Left renal pelvis (tissue), 4 donors: Measurements from ENCODE around the gene RCAN2. TPM values are rescaled to one million over a fixed set of nuclear protein-coding genes. Genes with fewer than 3 reads are reported as not detected.
A peak's percentile ranks its signal among the peaks of the same experiment; 100 is the strongest.

Experiments used
- DNase-seq, 4 donors: peaks; one replicate each; pipeline ENCODE4 v3.0.0-alpha.2; 2013; ENCODE audit warnings: low read depth in 4 of 4, low spot score in 3 of 4
- polyA plus RNA-seq, 4 donors: library from polyadenylated mRNA; unstranded; fragments of 120-200 nt; gene quantifications; one replicate each; pipeline ENCODE4 v1.2.1, GENCODE V29; 2013; ENCODE audit not compliant: insufficient read length in 4 of 4

The RCAN2 gene
- polyA plus RNA-seq: 10 to 100 TPM in 3 of 4 donors, 1 to 10 TPM in 1; 7.8 to 30.7 (median 23.8) TPM

DNA sequence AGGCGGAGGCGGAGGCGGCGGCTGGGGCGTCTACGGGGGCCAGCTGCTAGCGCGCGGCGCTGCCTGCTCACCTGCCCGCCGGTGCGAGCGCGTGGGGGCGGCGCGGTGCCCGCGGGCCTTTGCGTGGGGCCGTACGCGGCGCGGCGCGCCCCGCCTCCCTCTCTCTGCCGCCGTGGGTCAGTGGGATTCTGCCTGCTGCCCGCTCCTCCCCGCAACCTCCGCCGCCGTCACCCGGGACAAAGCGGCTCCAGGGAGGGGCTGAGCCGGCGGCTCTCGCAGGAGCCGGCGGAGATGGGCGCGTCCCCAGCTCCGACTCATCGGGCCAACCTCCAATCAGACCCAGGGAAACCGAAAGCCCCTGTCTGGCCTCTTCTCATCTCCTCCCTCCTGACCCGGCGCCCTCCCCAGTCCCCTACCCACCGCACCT lies at the start of gene RCAN2:
RCAN2 (minus strand) TSS at position 249 of the 427 bp plus-strand sequence.
- DNase-seq: peak in 3 of 4 donors; percentile 35 to 56 (median 39)

DNA sequence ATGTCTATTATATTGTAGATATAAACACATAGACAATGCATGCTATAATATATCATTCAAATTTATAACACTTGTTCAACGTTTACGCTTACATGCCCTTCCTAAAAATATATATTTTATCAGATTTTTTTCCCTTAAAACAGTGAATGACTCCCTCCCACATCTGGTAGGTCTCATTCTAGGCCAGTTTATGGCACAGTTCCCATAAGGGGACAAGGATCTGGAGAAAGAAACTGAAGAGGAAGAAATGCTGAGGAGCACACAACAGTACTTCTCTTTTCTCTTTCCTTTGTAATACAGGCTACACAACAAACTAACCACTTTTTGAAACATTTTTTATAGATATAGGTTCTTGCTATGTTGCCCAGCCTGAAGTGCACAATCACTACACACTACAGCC lies 48.6 kb upstream of the RCAN2 start:
- peak in 2 of 4 donors; percentile 15 to 19 for DNase-seq

DNA sequence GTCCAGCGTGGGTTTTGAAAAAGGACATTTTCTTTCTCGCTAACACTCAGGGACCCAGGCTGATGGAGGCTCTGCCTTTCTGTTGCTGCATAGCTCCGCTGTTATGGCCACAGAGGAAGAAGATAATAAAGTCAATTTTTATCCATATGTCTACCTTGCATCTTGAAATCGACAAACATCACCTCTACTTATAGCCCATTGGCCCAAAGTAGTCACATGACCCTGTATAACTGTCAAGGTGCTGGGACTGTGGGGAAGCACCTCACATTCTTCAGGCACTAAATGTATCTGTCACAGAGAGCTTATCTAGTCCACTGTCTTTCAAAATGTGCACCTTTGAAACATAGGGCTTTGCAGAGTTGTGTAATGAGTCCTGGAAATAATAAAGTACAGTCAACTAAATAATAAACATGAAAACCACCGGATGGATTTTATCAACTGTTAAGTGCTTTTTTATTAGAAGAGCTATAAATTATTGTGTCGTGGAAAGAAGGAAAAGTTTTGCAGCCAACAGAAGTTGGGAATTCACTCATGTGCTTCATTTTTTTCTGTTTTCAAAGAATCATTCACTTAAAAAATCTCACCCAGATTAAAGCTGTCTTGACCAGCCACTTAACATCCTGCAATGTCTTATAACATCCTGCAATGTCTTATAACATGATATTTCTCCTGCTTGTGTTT lies 47.7 kb upstream of the RCAN2 start:
- DNase-seq: peak in 2 of 4 donors; percentile 24 to 27

DNA sequence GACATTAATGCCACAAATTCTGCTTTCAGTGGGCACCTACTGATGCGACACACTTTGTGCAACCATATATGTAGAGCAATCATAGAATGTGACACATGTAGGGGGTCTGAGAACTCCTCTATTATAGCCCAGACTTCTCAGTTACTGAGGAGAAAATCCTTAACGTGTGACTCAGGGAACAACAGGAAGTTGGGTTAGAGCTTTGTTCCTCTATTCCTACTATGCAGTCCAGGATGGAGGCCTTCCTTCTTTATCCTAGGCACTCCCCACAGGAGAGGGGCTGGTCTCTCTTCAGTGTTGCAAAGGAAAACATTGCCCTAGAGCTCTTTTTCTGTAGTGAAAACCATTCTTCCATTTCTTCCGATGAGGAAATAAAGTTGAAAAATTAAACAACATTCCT lies 39.6 kb upstream of the RCAN2 start:
- no peak for DNase-seq

DNA sequence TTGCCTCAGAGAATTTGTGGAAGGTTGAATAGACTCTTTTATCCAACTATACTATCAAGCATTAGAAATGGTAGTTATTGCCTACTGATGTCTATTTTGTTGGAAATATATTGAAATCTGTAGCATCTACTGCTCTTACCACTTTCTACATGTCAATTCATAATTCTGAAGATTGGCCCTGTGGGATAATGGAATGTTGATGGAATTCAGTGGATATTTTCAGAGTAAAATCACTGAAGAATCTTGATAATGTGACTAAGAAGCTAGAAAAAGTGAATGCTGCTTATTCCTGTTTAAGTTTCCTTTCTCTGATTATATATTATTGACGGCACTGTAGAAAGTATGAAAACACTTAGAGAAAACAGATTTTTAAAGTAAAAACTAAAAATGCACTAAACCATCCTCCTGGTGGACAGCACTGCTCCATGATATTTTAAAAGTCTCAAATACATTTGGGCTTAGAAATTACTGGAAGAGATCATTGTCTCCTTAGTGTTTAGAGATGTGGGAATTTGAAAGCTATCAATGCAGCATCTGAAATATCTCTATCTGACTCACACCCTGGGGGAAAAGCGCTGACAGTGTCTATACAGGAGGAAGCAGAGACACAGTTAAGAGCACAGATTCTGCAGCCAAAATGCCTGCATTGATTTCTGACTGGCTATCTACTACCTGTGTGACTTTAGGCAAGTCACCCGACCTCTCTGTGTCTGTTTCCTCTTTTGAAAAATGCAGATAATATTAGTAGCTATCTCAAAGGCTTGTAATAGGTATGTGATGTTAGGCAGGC lies 37.9 kb upstream of the RCAN2 start:
- DNase-seq: no peak

DNA sequence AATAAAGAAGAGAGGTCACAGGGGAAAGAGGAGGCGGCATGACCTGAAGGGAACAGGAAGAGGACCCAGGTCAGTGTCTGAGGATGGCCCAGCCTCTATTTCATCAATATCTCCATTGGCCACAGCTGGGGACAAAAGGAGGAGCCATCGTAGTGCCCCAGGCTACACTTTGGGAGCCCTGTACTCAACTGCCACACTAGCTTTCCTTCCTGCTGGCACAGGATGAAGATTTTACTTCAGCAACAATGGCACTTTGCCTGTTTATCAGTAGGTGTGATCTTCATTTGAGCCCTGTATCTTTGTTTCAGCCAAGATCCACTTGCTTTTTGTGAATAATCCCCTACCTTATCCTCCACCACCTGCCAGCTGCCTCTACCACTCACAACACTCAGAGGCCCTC lies 35.4 kb upstream of the RCAN2 start:
- no peak for DNase-seq

DNA sequence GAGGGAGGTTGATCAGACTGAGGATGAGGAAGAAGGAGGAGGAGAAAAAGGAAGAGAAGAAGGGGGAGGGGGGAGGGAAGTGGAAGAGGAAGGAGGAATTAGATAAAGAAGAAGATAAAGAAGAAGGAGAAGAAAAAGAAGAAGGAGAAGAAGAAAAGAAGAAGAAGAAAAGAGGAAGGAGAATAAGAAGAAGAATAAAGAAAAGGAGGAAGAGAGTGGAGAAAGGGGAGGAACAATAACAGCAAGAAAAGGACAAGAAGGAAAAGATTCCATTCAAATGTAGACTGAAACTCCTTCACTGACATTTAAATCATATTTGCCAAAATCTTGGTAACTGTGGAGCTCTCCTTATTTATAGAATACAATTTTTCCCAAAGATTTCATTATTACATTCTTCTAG lies 34.3 kb upstream of the RCAN2 start:
- DNase-seq: no peak

DNA sequence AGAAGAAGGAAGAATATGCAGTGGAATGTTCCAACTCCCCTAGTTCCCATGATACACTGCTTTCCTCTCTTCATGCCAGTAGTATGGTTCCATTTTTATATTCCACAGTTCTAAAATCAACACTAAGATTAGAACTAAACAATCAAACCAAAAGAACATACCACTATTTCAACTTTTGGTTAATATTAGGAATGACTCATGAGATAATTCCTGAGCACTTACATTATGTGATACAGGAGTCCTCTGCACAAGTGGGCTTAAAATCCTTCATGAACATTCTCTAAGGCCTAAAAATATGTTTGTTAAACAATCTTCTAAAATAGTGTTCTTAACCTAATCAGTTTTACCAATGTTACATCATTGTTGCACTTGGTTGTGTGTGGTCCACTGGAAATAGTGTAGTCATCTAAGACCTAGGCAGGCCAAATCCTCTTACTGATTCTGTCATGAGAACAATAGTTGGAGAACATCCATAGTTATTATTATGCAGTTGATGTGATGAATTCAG lies 30.3 kb upstream of the RCAN2 start:
- DNase-seq: no peak

DNA sequence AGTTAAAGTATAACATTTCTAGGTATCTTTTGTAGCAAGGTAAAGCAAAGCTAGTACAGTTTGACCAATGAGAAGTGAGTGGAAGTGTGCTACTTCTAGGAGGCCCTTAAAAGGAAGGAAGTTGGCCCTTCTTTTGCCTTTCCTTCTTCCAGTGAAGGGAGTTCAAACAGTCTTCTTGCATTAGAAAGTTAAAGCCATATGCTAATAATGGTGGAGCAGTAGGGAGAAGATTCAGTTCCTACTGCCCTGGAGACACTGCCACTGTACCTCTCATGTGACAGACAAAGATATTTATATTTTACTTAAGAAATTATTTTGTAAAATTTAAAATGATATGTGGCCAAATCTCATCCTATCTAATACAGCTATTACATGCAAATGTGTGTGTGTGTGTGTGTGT lies 26.0 kb upstream of the RCAN2 start:
- no peak for DNase-seq

DNA sequence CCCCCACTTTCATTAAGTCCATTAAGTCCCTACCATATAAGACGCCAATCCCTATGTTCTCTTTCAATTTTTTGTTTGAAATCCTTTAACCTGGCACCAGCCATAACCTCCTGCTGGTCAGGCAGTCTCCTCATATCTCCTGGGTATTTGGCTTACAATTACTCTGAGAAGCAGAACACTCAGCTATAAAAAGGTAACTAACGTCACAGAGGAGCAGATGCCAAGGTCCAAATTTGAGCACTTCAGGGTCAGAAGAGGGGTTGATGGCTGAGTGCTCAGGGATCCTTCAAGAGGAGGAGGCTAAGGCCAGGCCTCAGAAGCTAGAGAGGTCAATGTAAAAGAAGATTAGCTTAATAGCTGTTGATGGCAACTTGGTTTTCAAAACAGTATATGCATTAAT lies 22.3 kb upstream of the RCAN2 start:
- DNase-seq: no peak

DNA sequence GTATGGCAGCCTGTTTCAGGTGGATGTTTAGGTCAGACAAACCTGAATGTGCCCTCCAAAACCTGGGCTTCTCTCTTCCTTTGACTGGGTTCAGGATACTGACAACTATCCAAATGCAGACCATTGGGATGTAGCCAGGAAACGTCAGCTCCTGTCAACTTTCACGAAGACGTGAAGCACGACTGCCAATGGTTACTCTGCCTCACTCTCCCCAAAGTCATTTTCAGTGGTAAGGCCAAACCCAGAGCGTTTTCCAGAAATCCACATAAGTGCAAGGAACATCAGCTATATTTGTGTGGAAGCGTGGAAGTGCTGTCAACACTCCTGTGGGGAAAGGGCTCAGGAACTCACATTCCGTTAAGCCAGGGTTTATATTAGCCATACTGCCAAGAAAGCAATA lies 20.1 kb upstream of the RCAN2 start:
- DNase-seq: no peak

DNA sequence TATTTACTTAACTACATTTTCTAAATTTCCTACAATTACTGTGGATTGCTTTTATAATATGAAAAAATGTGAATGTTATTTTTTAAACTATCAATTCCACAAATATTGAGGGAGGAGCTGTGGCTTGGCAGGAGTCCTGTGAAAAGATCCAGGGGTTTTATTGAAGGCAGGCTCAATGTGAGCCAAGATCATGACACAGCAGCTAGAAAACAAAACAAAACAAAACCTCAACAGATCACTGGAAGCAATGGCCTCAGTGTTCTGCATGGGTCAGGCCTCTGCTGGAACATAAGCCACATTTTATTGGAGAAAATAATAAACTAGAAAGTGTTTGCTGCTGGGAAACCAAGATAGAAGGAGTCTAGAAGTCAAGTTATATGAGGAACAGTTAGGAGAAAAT lies 19.4 kb upstream of the RCAN2 start:
- DNase-seq: peak in 1 of 4 donors; percentile 18

DNA sequence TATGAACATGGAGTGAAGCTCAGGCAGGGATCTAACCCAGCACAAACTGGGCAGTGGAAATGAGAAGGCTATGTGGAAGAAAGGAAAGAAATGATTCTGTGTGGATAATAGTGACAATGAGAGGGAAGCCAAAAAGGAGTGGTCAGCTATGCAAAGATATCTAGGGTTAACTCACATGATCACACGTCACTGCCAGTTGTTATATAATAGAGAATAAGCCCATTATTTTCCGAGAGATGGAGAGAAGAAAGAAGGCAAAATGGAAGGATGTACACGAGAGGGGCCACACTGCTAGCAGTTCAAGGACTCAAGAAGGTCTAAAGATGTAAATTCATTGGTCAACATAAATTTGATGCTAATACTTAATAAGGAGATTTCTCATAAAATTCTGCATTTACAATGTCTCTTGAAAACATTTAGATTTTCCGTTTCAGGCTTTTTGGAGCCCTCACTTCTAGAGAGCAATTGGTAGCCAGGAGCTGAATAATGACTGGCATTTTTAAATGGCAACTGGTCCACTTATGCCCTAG lies 18.8 kb upstream of the RCAN2 start:
- no peak for DNase-seq

DNA sequence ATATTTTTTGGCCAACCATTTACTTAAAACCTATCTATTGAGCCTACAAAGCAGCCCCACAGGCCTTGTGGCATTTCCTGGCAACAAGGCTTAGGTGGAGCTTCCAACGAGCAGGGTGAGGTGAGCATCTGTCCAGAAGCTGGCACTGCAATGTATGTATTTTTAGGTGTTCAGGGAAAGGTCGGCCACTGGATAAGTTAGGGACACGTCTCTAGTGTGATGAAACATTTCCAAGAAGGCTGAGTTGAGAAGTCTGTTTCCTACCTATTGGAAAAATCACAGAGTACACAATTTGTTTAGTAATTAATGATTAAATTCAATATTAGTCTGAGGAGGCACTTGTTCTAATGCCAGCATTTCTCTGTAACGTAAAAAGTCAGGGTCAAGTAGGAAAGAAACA lies 17.8 kb upstream of the RCAN2 start:
- no peak for DNase-seq

DNA sequence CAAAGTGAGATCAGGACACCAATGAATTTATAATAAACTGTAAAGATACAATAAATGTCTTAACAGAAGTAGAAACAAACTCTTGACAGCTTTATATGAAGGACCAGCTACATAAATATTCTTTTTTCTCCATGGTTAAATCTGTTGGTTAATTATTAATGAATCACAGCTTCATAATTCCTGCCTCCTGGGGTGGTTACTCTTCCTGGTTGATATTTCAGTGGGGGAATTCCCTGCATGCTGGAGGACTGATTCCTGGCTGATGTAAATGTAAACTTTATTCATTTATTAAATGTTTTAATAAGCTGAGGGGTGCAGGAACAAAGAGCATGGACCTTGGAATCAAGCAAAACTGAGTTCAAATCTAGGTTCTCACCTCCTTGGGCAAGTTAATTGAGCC lies 16.2 kb upstream of the RCAN2 start:
- no peak for DNase-seq

DNA sequence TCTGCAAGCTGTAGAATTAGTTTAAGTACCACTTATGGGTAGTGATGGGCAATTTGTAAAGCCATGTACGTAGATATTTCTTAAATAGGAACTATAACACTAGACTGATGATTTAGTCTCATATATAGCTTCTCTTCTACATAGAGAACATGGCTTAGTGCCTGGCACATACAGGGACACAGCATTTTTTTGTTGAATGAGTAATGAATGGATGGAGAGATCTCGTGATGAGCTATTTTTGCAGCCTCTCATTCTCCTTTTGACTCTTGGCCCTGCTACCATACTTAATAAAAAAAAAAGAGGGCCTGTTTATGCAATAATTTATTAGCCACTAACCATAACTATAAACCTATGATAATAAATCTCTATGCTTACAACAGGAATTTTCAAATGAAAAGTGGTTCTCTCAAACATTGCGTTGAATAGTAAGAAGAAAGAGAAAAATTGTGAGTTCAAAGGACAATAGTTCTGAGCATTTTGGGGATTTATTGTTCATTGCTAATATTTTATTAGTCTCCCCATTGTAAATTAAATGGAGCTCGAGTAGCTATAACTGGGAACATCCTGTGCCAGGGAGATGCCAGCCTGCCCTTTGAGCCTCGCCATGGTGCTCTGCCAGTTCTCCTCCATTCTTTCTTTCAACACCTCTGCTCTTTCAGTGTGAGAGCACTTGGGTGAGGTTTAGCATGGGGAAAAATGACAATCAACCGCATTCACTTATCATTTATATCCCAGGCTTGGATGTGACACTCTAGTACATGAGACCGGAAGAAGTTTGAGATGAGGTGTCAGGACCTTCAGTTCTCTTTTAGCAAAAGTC lies 14.7 kb upstream of the RCAN2 start:
- DNase-seq: no peak

DNA sequence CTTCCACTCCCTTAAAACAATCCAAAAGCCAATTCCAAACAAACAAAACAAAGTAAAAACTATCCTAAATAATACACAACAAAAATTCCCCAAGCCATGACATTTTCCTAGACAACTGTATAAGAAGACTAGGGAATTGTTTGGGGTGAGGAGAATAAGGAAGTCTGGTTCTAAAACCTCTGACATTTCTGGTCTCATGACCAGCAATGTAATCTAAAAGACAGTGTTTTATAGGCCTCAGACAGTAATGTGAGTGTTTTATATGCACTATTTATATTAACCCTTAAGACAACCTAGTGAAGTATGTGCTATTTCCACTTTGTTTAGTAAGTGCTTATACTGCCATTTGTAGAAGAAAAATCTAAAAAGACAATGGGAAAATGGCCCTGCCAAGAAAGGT lies 13.0 kb upstream of the RCAN2 start:
- no peak for DNase-seq

DNA sequence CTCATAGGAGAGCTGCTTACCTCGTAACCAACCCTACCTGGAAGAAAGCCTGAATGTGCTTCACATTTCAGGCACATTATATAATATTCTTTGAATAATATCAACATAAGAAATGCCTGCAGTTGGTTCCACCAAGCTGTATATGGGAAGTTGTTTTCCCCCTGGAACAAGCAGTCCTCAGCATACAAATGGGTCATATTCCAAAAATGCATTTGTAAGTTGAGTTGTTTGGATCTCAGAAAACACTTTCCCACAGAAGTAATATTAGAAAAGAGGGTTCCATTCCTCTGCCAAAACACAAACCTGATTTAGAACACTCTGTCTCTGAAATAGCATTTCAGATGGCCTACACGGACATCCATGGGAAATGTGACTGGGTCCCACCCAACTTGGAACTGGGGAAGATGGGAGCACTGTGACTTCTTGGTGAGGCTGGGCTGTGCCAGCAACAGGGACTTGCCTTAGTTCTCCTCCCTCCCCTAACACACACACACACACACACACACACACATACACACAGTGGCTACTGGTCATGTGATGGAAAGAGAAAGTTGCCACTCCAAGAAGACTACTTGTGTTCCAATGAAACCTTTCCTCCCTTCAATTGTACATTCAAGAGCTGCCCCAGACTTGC lies 11.4 kb upstream of the RCAN2 start:
- DNase-seq: no peak

DNA sequence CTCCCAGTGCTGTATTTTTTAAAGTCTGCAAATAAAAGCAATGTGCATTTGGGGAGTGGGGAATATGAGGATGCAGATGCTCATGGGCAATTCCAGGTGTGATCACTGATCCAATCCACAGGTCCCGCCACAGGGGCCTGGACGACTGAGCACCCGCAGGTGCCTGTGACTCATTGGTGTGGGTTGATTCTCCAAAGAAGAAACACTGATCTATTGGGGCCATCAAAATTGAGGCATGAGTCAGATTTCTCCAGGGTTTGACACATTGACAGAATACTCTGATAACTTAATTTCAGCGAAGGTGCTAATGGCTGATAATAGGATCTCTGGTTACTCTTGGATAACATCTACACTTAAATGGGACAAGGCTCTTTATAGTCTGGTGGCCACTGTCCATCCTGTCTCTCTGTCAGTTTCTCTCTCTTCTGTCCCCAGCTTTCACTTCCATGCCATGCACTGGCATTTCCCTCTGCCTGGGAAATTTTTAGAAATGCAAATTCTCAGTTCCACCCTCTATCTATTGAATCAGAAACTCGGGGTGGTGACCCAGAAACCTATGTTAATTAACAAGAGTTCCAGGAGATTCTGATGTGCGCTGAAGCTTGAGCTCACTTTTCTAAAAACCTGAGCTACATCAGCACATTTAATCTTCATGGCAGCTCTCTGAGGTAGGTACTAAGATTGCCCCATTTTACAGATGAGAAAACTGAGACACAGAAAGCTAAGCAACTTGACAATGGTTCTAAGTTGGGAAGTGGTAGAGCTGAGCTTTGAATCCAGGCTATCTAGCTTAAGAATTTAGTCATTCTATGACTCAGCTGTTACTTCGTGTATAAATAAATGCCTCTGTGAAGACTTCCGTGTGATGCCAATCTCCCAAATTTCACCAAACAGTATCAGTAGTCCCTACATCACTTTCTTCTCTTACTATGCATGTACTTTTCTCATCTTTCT lies 10.2 kb upstream of the RCAN2 start:
- DNase-seq: no peak
